ENCODE data around the gene MOGAT1.
"Not testable (repeated sequence)": the region's sequence is repeated elsewhere in the genome, so short reads cannot be mapped to it uniquely, and the experiment has no call there.

The MOGAT1 gene

GRCh38 chr2:222711315-222711940, 40.0 kb downstream of the MOGAT1 start:
- no peak for DNase-seq

GRCh38 chr2:222713002-222713401, 41.5 kb downstream of the MOGAT1 start:
- no peak for DNase-seq

- no peak for DNase-seq
Measured at GRCh38 chr2:222714361-222715241, 43.1 kb downstream of the MOGAT1 start.

GRCh38 chr2:222715742-222716141, 44.3 kb downstream of the MOGAT1 start:
- no peak for DNase-seq

- DNase-seq = not testable (repeated sequence)
Measured at GRCh38 chr2:222719787-222720186, 48.3 kb downstream of the MOGAT1 start.

- not testable (repeated sequence) for DNase-seq
Measured at GRCh38 chr2:222721597-222721996, 50.1 kb downstream of the MOGAT1 start.

GRCh38 chr2:222722327-222722946, 51.0 kb downstream of the MOGAT1 start:
- no peak for DNase-seq

GRCh38 chr2:222724208-222724607, 52.8 kb downstream of the MOGAT1 start:
- no peak for DNase-seq

GRCh38 chr2:222728621-222729020, 57.2 kb downstream of the MOGAT1 start:
- DNase-seq = no peak

GRCh38 chr2:222730366-222730999, 59.0 kb downstream of the MOGAT1 start:
- DNase-seq = no peak

GRCh38 chr2:222731201-222731621, 59.8 kb downstream of the MOGAT1 start:
- no peak for DNase-seq

- no peak for DNase-seq
Measured at GRCh38 chr2:222732489-222733178, 61.2 kb downstream of the MOGAT1 start.

GRCh38 chr2:222733470-222733845, 62.0 kb downstream of the MOGAT1 start:
- DNase-seq = no peak

GRCh38 chr2:222733846-222734702, 62.6 kb downstream of the MOGAT1 start:
- no peak for DNase-seq

- no peak for DNase-seq
Measured at GRCh38 chr2:222734703-222735014, 63.2 kb downstream of the MOGAT1 start.

GRCh38 chr2:222736301-222736700, 64.8 kb downstream of the MOGAT1 start:
- no peak for DNase-seq

- no peak for DNase-seq
Measured at GRCh38 chr2:222736924-222737323, 65.5 kb downstream of the MOGAT1 start.

- DNase-seq = no peak
Measured at GRCh38 chr2:222738312-222738711, 66.9 kb downstream of the MOGAT1 start.

- no peak for DNase-seq
Measured at GRCh38 chr2:222738809-222739208, 67.4 kb downstream of the MOGAT1 start.

- no peak for DNase-seq
Measured at GRCh38 chr2:222739939-222740338, 68.5 kb downstream of the MOGAT1 start.

- DNase-seq = no peak
Measured at GRCh38 chr2:222743251-222743812, 71.9 kb downstream of the MOGAT1 start.
